Measurements from ENCODE around the gene ZNF444.

- TF ChIP-seq POLR2AphosphoS5 (IDR thresholded peaks at IDR 0.05; ENCODE audit: borderline replicate concordance, low read depth, low read length): no peak
- no peak for TF ChIP-seq EZH2 (IDR thresholded peaks at IDR 0.05)
- no peak for TF ChIP-seq FOXP2 (optimal IDR thresholded peaks at IDR 0.05; ENCODE audit: control extremely low read depth, extremely low read length, insufficient read depth)
These were observed 58.6 kb downstream of the ZNF444 start for GRCh38 chr19:56199687-56200086.
